SK-N-SH (cell line): ENCODE results near the gene SPON1.

ENCODE experiments used
- CHD2 ChIP-seq: fragments of 150-350 bp; IDR thresholded peaks from 2 replicates; pipeline ENCODE4 v1.6.1; 2018; ENCODE audit warnings: low read length; ENCODE audit not compliant: partially characterized antibody
- CTCF ChIP-seq: fragments of 200-600 bp; sonication (generic); IDR thresholded peaks from 2 replicates; pipeline ENCODE4 v1.6.1; 2017; ENCODE audit warnings: antibody characterized with exemption, mild to moderate bottlenecking, moderate library complexity
- GABPA ChIP-seq: IDR thresholded peaks from 2 replicates; pipeline ENCODE4 v1.4.0; 2012; ENCODE audit warnings: low read depth, mild to moderate bottlenecking
- JUND ChIP-seq: IDR thresholded peaks from 2 replicates; pipeline ENCODE4 v1.4.0; 2012
- MXI1 ChIP-seq: IDR thresholded peaks from 2 replicates; pipeline ENCODE4 v1.6.1; 2012; ENCODE audit warnings: mild to moderate bottlenecking, low read depth, low read length, improper control_type of control experiment
- POLR2AphosphoS5 ChIP-seq: IDR thresholded peaks from 2 replicates; pipeline ENCODE4 v1.6.1; 2012; ENCODE audit warnings: low read depth, low read length
- RCOR1 ChIP-seq: fragments of 150-350 bp; IDR thresholded peaks from 2 replicates; pipeline ENCODE4 v1.6.1; 2017; ENCODE audit warnings: antibody characterized with exemption, low read length
- TEAD4 ChIP-seq: IDR thresholded peaks from 2 replicates; pipeline ENCODE4 v1.4.0; 2012; ENCODE audit warnings: mild to moderate bottlenecking, borderline replicate concordance; ENCODE audit not compliant: insufficient read depth
- USF1 ChIP-seq: IDR thresholded peaks from 2 replicates; pipeline ENCODE4 v1.4.0; 2012; ENCODE audit warnings: low read depth, borderline replicate concordance
- USF2 ChIP-seq: fragments of 150-350 bp; IDR thresholded peaks from 2 replicates; pipeline ENCODE4 v1.6.1; 2017; ENCODE audit warnings: antibody characterized with exemption, low read length, low read depth, borderline replicate concordance

- TF ChIP-seq CHD2 (no peak), GABPA (no peak), USF2 (no peak), CTCF (no peak), POLR2AphosphoS5 (no peak), MXI1 (no peak), JUND (no peak), USF1 (no peak), RCOR1 (no peak), TEAD4 (no peak)
These were observed 227.4 kb downstream of the SPON1 start for GRCh38 chr11:14189874-14190273.
